ENCODE measurements around the gene CMTM6.

GRCh38 chr3:32532434-32532833 is 29.8 kb upstream of the CMTM6 start:
- no peak for TF ChIP-seq CTCF (IDR thresholded peaks at IDR 0.05)
- no peak for TF ChIP-seq EZH2phosphoT487 (IDR thresholded peaks at IDR 0.05)
